SHP77 (cell line): ENCODE measurements around the gene MFSD6.
A peak's percentile ranks its signal among the peaks of the same experiment; 100 is the strongest.
"Not testable (repeated sequence)": the region's sequence is repeated elsewhere in the genome, so short reads cannot be mapped to it uniquely, and the experiment has no call there.

Experiments used
- DNase-seq, 2 experiments: peaks; one replicate each; lab custom pipeline; 2025; lab: John Stamatoyannopoulos, UW

MFSD6 gene

DNA sequence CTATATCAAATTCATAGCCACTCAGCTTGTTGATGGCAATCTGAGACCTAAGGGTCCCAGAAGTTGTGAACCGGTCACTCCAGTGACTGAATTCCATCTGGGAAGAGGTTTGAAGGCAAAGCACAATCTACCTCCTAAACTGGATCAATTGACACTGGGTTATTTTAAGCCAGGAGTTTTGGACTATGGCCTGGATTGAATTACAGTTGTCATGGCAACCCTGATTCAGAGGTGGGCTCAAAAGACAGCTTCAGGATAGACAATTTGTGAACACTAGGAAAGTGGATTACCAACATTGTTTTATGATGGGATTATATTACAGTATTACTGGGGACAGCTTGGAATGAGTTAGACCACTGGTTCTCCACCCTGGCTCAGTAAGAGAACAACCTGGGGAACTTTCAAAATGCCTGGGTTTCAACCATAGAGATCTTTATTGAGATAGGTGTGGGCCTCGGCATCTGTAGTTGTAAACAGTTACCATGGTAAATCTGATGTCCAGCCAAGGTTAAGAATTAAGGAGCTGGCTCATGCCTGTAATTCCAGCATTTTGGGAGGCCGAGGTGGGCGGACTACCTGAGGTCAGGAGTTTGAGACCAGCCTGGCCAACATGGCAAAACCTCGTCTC lies 58.8 kb downstream of the MFSD6 start:
- peak; percentile 41 to 45 for DNase-seq

DNA sequence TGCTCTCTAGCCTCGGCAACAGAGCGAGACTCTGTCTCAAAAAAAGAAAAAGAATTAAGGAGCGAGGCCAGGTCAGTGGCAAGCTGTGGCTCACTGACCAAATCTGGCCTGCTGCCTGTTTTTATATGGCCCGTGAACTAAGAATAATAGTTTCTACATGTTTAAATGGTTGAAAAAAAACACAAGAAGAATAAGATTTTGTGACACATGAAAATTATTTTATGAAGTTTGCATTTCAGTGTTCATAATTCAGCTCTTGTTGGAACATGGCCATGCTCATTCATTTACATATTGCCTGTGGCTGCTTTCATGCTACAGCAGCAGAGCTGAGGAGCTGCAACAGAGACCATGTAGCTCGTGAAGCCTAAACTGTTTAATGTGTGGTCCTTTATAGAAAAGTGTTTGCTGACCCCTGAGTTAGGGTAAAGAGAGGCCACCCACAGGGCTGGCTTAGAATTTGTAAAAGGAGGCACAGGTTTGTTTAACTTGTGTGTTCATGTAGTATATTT lies 59.5 kb downstream of the MFSD6 start:
- peak in 1 of 2 experiments; percentile 9 for DNase-seq

DNA sequence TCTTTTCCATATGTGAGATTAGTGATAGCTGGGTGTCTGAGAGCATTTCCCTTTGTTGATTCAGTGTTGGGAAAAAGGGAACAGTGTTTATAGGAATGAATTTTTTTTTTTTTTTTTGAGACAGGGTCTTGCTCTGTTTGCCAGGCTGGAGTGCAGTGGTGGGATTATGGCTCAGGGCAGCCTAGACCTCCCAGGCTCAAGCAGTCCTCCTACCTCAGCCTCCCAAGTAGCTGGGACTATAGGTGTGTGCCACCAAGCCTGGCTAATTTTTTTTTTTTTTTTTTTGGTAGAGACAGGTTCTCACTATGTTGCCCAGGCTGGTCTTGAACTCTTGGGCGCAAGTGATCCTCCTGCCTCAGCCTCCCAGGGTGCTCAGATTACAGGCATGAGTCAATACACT lies 60.2 kb downstream of the MFSD6 start:
- not testable (repeated sequence) for DNase-seq

DNA sequence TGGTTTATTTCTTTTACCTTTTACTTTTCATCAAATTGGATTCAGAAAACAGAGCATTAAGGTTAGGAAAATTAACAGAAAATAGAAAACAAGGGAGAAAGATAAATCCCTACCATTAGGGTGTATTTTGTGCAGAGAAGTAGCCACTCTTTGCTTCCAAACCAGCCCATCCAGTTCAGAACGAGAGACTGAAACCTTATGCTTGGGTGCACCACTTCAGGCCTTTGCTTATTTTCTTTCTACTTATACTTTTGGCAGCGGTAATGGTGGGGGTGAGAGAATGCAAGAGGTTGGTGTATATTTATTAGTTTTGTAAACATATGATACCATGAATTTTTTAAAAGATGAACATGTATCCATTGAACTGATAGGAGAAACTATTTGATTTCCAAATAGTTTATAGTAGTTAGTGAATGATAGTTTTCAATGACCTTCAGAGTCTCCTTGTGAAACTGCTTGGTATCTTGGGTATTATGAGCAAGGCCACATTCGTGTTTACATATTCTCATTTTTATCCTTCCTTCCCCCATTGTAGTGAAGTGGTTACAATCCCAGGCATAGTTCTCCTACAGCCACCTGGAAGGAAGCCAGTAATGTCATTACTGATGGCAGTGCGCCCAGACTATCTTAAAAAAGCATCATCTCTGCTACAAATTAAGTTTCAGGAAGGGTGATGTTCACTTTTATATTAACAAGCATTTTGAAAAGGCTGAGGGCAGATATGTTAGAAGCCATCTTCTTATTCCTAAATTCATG lies 60.8 kb downstream of the MFSD6 start:
- DNase-seq: peak; percentile 78 to 87

DNA sequence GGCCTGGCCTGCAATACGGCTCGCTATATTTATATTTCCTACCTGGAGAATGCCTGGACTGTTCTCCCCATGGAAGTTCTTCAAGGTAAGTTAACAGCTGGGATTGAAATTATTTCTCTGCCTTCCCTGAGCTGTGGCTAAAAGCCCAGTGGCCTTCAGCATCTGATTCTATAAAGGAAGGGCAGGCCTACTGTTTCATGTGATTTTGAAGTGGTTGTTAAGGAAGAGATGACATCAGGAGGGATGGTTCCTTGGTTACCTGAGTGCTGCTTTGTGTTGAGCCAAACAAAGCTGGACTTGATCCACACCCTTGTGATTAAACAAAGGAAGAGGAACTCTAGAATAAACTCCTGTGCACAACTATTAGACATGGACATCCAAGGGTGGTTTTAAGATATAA lies 61.6 kb downstream of the MFSD6 start:
- DNase-seq: peak; percentile 94 to 96

DNA sequence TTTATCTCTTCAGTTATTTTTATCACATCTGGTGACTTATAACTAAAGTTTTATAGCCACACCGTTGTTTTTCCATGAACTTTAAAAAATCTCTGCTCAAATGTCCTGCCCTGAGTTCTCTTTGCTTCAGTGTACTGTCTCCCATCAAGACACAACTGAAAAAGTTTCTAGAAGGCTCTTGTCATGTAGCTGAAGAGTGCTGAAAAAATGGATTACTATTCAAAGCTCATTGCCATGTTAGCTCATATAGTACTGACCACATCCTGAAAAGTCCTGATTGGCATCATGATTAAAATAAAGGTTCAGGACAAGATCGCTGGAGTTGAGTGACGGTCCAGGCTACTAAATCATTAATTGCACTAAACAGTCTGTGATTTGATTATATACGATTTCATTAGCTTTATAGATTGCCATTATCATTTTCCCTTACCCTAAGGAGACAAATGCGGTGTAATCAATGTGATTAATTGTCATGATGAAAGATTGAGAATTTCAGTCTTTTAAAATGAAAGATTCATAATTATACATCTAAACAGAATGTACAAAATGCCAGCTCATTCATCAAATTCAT lies 62.2 kb downstream of the MFSD6 start:
- DNase-seq: no peak

DNA sequence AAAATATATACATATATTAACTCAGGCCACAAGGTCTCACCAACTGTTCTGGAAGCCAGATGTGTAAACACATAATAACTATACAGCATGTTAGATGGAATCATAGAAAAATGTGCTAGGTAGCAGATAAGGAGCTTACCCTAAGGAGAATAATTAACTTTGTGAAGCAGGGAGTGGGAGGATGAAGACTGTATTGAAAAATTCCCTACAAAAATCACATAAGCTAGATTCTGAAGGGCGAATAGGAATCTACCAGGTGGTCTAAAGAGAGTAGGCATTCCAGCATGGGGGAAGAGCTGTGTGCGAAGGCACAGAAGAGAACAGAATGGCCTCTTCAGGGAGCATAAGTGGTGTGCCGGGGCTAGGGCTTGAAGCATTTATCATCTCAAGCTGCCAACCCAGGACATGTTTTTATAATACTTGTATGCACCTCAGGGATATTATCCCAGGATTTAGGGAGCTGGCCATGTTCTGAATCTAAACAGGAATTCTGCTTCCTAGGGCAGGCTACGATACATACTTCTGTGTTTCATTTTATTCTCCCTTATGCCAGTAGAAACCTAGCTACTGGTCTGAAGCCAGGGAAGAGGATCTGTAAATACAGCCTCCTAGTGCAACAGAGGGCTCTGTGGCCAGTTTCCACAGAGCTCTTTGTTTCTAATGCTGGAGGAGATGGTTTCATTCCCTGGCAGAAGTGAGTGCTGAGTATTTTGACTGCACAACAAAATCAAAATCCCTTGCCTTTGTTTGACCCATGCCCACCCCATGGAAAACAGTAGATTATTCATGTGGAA lies 69.7 kb downstream of the MFSD6 start:
- DNase-seq: peak; percentile 50 to 54

DNA sequence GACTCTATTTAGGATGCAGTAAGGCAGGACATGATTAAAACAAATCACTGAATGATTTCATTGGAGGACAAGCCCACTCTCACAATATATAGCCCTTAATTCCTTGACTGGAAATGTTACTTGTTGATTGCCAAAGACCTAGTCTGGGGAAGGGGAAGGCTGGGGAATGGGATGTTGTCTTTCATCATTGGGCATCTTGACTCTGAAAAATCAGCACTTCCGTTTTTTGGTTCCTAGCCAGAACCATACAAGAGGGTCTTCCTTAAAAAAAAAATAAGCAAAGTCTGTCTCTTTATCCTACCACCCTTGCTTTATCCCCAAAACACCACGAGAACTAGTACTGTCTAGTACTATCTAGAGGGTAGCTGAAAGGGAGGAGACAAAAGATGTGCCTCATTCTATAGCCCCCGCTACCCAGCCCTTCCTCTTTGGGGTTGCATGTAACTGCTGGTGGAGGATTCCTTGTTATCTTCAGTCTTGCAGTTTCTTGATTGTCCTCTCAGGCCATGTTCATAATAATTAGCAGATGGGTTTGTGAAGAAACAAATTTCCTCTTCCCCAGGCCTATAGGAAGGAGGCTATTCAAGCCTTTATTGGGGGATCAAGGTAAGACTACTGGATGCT lies 70.5 kb downstream of the MFSD6 start:
- DNase-seq: no peak

DNA sequence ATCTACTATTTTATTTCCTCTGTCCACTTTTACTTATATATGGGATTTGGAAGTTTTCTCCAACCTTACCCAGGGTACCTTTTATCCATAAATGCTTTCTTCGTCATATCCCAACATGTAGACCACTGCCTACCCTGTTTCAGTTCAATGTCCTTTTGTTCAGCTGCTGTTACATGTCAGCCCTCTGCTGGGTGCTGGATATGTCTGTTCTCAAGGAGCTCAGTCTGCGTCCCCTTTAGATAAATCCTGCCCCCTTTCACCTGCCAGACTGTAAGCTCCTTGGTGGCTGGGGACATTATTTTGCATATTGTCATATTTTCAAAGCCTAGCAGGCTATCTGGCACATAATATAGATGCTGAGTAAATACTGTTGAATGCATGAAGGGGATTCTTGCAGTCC lies 73.2 kb downstream of the MFSD6 start:
- no peak for DNase-seq

DNA sequence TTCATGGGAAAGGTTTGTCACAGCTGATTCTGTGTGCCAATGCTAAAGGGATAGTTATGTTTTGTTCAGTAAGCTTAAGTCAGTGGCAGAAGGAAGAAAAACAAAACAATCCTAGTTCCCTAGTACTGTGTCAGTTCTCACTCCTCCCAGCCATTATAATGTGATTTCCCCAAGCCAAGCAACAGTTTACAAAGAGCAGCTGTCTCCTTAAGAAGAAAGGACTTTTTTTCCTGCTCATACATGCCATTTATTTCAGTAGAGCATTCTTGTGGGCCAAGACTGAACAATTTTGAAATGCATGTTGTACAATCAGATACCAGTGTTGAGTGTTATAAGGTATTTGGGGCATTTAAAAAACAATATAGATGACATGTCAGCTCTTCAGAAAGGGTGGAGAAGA lies 74.3 kb downstream of the MFSD6 start:
- DNase-seq: no peak

DNA sequence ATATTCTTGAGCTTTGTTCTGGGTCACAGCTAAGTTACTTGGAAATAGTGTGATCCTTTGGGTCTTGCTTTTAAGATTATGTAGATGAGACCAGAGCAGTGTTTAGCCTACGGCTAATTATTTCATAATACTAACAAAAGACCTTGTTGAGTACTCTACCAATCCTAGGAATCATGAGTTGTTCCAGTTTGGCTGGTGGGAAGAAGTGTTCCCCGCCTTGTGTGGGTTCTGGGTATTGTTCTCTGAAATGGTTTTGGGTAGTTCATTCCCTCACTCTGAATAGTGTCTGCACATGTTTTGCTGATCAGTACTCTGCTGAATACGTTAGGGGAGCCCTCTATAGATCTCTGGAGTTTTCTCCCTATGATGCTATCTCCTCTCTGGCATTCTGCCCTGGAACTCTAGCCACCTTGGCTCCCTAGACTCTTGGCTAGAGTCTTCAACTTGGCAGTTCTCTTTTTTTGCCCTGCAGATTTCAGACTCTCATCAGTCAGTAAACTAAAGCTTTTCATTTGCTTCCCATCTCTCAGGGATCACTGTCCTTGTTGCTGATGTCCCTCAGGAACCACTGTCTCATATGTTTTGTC lies 78.0 kb downstream of the MFSD6 start:
- DNase-seq: no peak

DNA sequence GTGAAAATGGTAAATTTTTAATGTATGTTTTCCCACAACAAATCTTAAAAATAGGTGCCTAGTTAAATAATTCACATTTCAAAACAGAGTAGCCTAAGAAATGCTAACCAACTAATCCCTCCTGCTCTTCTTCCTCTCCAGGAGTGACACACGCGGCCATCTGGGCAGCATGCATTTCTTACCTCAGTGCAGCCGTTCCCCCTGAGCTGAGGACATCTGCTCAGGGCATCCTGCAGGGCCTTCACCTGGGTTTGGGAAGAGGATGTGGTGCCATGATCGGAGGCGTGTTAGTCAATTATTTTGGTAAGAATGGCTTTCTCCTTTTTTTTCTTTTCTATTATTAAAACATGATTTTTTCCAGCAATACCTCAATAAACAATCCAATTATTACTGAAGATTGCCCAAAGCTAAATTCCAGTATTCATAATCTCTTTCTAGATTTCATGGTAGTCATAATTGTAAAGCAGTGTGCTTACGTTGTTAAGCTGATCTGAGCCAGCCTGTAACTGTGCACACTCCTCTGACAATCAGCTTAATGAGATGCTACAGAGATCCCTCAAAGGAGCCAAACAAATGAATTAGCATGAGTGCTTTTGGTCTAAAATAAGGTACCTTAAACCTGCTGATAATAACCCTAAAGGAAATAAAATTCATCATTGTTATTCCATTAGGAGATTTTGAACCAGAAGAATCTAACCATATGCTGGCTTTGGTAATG lies 80.5 kb downstream of the MFSD6 start:
- no peak for DNase-seq

DNA sequence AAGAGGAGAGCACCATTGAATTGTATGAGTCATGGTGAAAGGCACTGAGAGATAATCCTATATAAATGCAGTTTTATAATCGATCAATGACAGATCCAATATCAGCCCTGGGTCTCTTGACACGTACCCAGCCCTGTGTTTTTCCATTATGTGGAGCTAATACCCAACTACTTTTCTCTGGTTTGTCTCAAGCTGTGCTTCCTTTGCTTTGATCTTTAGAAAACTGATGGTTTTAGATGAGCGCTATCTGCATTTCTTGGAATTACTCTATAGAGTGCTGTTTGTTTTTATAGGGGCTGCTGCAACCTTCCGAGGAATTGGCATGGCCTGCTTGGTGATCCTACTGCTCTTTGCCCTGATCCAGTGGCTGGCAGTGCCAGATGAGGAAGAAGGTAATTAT lies 81.3 kb downstream of the MFSD6 start:
- no peak for DNase-seq

DNA sequence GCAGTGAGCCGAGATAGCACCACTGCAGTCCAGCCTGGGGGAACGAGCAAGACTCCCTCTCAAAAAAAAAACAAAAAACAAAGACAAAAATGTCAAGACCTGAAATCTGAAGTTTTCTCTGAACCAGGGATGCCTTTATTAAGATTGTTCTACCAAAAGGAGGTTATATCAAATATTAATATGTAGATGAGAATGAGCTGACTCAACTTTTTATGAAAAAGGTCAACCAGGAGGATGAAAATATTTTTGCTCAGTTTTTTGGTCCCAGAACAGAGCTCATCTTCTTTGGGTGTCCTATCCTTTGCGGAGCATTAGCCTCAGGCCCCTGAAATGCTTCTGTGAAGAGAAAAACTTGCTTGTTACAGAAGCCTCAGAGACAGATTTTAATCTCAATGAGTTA lies 82.3 kb downstream of the MFSD6 start:
- no peak for DNase-seq

DNA sequence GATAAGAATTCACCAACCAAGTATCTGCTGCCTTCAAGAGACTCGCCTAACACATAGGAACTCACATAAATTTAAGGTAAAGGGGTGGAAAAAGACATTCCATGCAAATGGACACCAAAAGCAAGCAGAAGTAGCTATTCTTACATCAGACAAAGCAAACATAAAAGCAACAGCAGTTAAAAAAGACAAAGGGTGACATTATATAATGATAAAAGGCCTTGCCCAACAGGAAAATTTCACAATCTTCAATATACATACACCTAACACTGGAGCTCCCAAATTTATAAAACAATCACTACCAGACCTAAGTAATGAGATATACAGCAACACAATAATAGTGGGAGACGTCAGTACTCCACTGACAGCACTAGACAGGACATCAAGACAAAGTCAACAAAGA lies 84.9 kb downstream of the MFSD6 start:
- DNase-seq: no peak

DNA sequence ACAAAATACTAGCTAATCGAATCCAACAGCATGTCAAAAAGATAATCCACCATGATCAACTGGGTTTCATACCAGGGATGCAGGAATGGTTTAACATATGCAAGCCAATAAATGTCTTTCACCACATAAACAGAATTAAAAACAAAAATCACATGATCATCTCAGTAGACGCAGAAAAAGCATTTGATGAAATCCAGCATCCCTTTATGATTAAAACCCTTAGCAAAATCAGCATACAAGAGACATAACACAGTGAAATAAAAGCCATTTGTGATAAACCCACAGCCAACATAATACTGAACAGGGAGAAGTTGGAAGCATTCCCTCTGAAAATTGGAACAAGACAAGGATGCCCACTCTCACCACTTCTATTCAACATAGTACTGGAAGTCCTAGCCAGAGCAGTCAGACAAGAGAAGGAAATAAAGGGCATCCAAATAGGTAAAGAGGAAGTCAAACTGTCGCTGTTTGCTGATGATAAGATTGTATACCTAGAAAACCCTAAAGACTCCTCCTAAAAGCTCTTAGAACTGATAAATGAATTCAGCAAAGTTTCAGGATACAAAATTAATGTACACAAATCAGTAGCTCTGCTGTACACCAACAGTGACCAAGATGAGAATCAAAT lies 86.6 kb downstream of the MFSD6 start:
- not testable (repeated sequence) for DNase-seq

DNA sequence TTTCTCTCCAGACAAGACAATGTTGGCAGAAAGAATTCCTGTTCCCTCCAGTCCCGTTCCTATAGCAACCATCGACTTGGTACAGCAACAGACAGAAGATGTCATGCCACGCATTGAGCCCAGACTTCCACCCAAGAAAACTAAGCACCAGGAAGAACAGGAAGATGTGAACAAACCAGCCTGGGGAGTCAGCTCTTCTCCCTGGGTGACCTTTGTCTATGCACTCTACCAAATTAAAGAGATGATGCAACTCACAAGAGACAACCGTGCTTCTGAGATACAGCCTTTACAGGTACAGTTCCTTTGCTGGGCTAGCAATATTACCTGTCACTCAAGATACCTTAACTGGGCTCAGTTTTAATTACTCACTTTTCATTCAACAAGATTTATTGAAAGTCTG lies 89.3 kb downstream of the MFSD6 start:
- no peak for DNase-seq

DNA sequence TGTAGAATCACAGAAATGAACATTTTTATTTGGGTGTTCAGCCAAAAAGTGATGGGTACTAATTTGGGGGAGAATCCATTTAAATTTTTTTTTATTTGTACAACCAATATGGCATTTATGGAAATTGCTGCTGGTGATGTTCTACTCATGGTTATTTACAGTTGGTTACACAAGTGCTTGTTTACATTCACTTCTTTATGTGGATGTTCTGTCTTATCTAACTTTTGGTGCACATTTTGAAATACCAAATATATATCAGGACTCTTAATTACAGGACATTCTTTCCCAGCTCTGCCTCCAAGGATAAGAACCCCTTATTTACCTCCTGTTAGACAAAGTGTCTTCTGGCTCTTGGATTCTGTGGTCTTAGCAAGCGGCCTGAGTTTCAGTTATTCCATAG lies 91.1 kb downstream of the MFSD6 start:
- no peak for DNase-seq

DNA sequence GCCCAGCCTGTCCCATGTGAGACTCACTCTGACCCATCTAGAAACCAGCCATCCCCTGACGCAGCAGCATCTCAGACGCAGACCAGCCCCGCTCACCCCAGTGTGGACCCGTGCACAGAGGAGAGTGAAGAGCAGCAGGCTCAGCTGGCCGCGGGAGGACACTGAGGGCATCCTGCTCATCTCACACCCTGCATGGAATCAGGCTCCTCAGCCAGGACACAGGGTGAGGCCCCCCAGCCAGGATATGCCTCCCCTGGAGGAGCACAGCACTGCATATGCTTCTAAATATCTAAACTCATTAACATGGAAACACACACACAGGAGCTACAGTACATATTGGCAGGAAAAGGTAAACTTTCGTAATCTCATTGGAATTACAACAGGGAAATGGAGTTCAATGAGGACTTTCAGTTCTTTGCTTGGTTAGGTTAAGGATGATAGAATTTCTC lies 91.9 kb downstream of the MFSD6 start:
- no peak for DNase-seq

DNA sequence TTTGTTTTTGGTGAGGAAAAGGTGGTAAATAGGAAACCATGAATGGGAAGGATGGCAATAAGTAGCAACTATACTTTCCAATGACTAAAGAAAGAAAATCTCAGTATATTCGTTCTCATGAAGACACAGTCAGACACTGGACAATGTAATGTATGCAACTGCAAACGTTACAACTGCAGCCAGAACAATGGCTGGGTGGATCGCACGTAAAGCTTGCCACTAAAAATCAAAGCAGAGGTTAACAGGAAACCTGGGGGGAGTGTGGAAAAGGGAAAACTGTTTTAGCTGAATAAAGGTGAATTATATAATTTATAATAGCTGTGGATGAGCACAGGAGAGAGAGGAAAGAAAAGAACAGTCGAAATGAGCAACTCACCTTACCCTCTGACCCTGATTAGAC lies 93.1 kb downstream of the MFSD6 start:
- no peak for DNase-seq
